ENCODE results near the gene DUS4L.
"Not testable (repeated sequence)": the region's sequence is repeated elsewhere in the genome, so short reads cannot be mapped to it uniquely, and the experiment has no call there.

The DUS4L gene, protein sequence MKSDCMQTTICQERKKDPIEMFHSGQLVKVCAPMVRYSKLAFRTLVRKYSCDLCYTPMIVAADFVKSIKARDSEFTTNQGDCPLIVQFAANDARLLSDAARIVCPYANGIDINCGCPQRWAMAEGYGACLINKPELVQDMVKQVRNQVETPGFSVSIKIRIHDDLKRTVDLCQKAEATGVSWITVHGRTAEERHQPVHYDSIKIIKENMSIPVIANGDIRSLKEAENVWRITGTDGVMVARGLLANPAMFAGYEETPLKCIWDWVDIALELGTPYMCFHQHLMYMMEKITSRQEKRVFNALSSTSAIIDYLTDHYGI

DNA sequence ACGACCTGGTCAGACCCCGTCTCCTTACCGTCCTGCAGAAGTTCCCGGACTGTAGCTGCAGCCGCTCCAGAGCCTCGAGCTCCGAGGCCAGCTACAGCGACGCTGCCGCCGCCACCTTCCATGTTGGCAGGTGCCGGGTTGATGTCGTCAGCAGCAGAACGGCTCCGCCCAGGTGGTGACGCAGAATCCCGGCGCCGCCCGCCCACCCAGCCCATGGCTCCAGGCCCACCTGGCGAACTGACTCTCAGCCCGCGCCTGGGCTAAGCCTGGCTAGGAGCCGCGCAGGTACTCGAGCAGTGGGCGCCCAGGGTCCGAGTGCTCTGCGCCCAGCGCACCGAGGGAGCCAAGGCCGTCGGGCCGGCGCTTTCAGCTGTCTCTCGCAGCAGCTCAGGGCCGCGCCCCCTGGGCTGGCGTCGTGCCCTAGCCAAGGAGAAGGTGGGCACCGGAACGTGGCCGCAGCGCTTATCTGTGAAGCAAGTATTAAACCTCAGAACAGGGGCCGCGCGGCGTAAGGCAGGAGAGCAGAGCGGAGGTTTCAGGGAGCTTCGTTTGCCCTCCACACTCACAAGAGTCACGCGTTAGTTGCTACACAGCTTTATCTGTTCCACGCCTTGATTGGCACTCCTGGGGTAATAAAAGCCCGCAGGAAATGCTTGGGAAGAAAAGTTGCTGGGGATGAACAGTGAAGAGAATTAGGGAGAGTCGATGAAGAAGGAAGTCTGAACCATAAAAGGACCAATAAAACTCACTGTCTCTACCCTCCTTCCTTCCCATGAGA, at the start of gene DUS4L, which contains the start of gene COG5:
Gene DUS4L, plus strand, starts transcription at position 197 of the 778 bp plus-strand sequence. CDS start 3,100 bp downstream, outside the sequence.
Gene COG5, minus strand, starts transcription at position 146 of the 778 bp plus-strand sequence. Its CDS starts 24 bp downstream, at position 122.
- DNase-seq (ENCODE audit: low read depth) = peak; percentile 71

DNA sequence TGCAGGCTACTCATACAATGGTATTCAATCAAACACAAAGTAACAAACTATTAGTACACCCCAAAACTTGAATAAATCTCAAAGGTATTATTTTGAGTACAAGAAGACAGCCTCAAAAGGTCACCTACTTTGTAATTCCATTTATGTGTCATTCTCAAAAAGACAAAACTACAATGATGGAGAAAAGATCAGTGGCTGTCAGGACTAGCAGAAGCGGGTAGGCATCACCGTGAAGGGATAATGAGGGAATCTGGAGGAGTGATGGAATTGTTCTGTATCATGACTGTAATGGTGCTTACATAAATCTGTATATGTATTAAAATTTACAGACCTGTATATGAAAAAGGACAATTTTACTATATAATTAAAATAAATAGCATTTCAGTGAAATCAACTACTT, 37.1 kb upstream of the DUS4L start:
- no peak for DNase-seq (ENCODE audit: low read depth)

DNA sequence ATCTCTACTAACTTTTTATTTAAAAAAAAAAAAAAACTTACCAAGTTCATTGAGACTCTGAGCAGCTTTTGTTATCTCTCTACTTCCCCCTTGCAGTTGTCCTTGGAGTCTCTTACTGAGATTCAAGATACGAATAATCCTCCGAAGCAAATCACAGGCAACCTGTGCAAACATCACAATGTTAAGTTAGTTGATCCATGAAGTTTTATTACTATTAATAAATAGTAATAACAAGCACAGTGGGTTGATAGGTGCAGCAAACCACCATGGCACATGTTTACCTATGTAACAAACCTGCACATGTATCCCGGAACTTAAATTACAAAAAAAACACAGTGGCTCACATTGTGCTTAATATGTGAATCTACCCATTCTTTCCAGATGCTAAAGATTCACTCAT, 36.6 kb upstream of the DUS4L start:
- DNase-seq (ENCODE audit: low read depth) = no peak

DNA sequence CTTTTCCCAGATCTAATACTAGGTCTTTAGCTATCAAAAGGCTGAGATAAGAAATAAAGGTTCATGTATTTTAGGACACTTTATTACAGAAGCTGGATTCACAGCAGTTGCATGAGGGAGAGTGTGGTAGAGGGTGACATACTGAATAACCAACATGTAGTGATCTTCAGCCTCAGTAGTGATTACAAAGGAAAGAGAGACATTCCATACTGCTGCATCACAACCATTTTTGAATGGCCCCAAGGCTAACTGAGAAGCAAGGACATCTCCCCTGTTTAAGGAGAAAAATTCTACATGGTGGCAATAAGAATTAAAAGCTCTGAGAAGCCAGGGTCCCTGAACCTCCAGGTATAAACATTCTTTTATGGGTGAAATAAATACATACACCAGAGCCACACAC, 35.3 kb upstream of the DUS4L start:
- DNase-seq (ENCODE audit: low read depth) = no peak

DNA sequence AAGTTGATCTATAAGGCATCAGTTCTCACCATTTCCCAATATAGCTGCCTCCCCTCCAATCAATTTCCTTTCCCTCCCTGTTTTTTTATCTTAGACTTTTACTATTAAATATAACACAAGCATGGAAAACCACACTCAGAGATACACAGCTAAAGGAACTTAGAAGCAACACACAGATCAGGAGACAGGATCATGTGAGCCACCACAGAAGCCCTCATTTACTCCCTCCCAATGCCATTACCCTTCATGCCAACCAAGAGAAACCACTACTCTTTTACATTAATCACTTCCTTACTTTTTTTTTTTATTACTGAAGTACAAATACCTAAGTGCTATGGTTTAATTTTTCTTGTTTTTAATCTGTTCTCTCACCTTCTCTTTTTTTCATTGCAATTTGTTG, 33.0 kb upstream of the DUS4L start:
- DNase-seq (ENCODE audit: low read depth) = no peak

DNA sequence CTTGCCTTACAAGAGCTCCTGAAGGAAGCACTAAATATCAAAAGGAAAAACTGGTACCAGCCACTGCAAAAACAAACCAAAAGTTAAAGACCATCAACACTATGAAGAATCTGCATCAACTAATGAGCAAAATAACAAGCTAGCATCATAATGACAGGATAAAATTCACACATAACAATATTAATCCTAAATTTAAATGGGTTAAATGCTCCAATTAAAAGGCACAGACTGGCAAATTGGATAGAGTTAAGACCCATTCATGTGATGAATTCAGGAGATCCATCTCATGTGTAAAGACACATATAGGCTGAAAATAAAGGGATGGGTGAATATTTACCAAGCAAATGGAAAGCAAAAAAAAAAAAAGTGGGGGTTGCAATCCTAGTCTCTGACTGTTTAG, 29.6 kb upstream of the DUS4L start:
- no peak for DNase-seq (ENCODE audit: low read depth)

DNA sequence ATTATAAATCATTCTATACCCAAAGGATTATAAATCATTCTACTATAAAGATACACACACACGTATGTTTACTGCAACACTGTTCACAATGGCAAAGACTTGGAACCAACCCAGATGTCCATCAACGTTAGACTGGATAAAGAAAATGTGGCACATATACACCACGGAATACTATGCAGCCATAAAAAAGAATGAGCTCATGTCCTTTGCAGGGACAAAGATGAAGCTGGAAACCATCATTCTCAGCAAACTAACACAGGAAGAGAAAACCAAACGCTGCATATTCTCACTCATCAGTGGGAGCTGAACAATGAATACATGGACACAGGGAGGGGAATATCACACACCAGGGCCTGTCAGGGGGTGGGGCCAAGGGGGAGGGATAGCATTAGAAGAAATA, 26.5 kb upstream of the DUS4L start:
- not testable (repeated sequence) for DNase-seq (ENCODE audit: low read depth)

DNA sequence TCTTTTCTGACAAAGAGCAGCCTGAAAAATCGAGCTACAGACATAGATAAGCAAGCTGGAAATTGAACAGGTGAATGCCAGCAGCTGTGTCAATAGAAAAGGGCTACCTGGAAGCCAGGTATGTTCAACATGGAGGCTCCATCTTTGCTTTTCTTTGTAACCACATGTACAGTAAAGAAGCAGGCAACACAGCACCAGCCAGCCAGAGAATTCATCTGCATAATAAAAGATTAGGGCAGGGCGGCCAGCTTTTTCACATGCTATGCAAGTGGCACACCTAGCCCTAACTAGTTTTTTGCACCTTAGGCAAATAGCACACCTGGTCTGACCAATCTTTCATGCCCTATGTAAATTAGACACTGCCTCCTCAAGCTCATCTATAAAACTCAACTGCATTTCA, 25.8 kb upstream of the DUS4L start:
- no peak for DNase-seq (ENCODE audit: low read depth)

DNA sequence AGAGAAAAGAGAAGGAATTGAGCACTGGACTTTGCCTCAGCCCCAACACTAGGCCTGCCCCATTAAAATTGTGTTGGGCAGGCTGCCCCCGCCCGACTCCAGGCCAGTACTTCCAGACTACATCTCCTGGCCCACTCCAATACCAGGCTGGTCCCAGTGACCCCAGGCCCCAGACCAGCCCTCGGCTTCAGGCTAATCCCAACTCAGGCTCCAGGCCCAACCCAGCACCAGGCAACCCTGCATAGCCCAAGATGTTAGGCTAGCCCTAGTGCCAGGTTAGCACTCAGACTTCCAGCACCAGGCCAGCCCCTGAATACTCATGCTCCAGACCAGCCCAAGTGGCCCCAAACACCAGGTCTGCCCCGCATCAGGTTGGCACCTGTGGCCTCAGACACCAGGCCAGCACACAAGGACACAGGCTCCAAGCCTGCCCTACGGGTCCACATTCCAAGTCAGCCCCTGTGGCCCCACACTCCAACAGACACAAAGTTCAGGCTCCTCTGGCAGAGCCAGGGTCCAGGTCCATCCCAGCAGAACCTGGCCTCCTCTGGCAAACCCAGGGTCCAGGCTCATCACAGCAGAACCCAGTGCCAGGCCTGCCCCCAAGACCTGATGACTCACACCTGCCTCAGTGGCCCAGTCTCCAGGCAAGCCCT, 20.3 kb upstream of the DUS4L start:
- no peak for DNase-seq (ENCODE audit: low read depth)

DNA sequence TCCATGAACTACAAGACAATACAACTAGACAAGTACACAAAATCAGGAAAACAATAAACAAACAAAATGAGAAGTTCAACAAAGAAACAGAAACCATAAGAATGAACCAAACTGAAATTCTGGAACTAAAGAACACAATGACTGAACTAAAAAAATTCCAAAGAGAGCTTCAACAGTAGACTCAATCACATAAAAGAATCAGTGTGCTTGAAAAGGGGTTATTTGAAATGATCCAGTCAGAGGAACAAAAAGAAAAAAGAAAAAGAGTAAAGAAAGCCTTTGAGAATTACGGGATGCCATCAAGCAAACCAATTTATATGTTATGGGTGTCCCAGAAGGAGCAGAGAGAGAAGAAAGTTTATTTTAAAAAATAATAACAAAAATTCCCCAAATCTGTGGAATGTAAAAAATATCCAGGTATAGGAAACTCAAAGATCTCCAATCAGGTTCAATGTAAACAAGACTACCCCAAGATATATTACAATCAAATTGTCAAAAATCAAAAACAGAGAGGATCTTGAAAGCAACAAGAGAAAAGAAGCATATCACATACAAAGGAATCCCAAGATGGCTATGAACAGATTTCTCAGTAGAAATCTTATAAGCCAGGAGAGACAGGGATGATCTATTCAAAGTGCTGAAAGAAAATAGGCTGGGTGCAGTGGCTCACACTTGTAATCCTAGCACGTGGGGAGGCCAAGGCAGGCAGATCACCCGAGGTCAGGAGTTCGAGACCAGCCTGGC, 18.8 kb upstream of the DUS4L start:
- DNase-seq (ENCODE audit: low read depth) = no peak

DNA sequence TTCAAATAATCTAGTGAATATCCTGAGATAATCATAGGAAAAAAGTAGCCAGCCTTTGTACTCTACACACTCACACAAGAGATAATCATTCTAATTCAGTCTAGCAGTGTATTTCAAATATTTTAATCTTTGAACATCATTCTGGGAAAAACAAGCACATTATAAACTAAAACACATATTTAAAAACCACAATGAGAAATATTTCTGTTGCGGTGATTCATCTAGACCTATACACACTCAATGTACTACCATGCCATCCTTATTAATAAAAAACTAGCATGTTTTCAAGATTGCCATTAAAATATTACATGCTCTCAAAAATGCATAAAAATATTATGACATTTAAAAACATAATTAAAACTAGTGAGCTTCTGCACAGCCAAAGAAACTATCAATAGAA, 11.8 kb upstream of the DUS4L start:
- no peak for DNase-seq (ENCODE audit: low read depth)

DNA sequence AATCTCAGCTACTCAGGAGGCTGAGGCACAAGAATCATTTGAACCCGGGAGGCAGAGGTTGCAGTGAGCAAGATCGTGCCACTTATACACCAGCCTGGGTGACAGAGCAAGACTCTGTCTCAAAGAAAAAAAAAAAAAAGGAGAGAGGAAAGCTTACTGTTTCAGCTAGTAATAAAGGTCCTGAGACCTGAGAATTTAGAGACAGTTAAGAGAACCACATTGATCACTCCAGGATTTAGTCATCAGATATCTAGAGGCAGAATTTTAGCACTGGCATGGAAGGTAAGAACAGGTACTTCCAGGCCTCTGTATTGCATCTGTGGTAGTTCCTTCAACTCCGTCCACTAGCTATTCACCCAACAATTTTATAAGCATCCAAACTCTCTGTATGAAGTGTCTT, 7.9 kb upstream of the DUS4L start:
- DNase-seq (ENCODE audit: low read depth) = no peak

DNA sequence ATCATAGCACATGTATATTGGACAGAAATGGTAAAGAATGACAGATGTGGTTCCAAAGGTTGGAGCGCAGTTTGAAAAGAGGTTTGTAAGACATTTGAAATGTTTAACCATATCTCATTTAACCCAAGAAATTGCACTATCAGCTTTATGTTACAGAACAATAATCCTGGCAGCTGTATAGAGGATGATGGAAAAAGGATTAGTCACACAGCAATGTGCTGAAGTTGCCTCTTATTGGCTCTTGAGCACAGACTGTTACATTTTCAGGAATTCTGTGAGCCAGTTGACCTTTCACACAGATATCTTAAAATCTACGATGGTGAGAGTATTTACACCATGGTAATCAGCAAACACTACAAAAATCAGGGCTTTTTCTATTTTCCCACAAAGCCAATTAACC, 3.9 kb upstream of the DUS4L start:
- DNase-seq (ENCODE audit: low read depth) = no peak

DNA sequence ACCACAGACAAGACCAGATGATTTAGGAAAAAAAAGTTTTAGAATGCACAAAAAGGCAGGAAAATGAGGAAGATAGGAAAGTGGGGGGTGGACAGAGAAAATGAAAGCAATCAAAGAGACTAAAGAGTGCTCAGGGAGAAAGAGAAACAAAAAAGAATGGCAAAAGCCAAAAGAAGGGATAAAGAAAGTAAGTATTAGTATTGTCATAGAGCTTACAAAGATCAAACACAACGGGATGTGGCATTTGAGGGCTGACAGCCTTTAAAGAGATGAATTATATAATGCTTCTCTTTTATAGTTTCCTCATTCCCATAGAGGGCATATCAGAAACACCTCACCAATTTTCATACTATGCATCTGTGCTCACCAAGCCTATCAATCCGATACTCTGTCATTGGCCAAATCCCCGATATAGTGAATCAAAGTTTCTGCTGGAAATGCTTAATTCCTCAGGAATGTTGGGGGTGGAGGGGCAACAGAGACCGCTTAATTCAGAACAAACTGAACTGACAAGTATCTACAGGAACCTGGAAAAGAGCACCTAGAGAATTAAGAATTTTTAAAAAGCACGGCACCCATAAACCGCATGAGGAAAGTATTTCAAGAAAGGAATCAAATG, 2.8 kb upstream of the DUS4L start:
- DNase-seq (ENCODE audit: low read depth) = no peak

DNA sequence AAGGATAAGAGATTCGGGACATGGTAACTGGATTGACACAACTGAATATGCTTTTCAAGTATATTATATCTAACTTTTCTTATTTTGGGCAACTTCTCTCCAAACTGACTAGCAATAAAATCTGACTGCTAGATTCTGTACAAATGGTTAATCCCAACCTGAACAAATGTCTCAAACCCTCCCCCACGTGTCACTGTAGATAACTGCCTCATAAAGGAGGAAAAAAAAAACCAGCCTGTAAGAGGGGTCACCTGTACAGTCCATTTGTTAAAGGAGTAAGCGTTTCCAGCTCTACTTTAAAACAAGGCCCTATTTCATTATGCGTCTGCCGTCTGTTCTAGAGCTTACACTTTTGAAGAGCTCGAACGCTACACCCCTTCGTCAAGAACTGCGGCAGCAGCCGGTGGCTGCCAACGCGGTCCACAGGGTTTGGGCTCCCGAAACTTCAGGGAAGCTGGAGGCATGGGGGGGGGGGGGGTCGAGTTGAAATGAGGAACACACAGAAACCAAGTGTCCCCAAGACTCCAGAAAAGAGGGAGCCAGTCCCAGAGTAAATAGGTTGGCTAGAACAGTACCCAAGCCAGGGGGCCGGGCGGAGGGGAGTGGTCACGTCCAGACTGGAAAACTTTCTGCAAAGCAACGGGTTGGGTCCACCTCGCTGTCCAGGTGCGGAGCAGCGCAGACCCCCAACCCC, 543 bp upstream of the DUS4L start:
- DNase-seq (ENCODE audit: low read depth) = no peak

DNA sequence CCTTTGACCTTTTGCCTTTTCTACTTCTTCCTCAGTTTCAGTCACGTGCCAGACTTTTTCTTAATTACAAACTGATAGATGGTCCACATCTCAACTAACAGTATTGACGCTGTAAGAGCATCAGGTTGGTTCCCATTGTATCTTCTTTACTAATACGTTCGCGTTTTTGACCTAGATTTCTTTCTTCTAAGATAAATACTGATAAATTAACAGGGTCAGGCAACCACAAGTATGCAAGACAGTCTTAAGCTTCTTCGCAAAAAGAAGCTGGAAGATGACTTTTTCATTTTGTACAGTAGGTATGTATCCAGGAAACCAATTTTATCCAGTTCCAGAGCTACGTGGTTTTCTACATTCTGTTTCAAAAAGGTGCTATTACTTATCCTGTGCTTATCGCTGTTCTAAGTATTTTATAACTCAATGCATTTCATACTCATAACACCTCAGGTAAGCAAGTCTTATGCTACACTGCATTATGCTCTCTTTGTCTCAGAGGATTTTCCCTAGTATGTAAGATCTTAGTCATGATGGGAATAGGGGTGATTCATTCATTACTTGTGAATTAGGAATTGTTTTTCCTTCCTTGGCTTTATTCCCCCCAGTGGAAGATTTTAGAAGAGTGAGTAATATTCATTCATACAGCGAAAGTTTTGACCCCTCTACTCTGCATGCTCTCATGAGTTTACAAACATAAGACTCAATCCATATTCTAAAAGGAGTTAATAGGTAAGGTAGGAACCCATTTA, 955 bp downstream of the DUS4L start:
- DNase-seq (ENCODE audit: low read depth) = no peak

DNA sequence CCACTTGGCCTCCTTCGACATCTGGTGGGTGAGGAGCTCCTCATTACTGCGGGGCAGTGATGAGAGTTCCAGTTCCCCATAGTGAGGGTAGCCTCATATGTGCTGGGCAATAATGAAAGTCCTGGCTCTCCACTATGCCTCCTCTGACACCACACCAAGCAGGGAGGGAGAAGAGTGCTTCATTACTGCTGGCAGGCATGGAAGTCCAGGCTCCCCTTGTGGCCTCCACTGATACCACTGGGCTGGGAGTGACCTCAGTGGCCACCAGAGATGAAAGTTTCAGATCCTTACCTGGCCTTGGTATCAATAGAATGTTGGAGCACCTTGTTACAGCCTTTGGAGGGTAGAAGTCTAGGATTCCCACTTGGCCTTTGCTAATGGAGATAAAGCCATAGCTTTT, 6.5 kb downstream of the DUS4L start:
- DNase-seq (ENCODE audit: low read depth) = no peak

DNA sequence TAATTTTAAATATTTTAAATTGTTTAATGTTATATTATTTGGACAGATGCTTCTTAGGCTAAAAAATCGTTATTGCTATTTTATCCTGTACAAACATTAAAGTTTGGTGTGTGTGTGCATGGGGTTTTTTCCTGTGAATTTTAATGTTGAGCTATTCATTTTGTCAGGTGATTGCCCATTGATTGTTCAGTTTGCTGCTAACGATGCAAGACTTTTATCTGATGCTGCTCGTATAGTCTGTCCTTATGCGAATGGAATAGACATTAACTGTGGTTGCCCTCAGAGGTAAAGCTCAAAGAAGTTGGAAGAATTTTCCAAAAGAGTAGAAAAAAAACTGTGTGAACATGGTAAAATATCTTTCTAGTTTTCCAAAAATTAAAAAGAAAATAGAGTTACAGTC, 9.8 kb downstream of the DUS4L start:
- DNase-seq (ENCODE audit: low read depth) = no peak

DNA sequence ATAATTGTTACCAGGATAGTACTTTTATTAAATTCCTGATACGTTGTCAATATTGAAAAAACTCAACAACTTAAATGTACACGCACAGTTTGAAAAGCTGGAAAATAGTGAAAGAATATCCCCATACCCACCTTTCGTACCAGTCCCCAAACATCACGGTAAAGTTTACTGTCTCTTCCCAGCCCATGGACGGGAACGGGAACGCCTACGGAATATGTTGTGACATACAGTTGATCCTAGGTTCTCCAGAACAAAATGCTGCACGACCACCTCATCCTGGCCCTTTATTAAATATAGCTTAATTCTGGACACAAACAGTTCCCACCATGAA, 15.7 kb downstream of the DUS4L start:
- DNase-seq (ENCODE audit: low read depth) = no peak

DNA sequence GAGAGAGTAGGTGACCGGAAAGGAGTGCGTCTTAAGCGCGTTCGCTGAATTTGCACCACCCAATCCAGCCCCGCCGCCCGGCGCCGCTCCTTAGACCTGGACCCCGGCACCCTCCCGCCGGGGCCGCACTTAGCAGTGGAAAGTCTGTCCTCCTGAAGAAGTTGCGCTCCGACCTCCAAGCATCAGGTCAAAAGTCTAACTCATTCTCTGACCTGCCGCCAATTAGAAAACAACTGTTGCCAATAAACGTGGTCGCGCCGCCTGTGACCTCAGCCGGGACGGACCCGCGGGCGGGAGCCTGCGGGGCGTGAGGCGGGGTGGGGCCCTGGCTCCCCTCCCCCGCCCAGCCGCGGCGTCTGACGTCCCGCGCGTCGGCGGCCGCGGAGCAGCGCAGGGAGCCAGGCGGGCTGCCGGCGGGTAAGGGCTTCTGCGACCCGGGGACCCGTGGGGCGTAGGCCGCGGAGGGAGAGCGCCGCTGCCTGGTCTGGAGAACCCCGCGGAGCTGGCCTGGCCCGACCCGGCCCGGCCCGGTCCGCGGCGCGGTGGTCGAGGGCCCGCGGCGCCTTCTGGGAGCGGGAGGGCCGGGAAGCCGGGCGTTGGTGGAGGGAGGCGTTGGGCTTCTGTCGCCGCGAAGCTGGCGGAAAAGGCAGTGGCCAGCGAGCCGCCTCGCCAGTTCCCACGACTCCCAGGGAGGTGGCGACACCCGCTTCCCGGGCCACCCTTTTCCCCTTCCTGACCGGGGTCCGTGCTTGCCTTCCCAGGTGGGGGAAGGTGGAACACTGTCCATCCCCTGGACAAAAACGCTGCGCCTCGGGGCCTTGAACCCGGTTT, 16.3 kb downstream of the DUS4L start, which contains the start of gene BCAP29:
Gene BCAP29, plus strand, starts transcription at position 362 of the 831 bp plus-strand sequence. CDS start 527 bp downstream, outside the sequence.
- peak; percentile 55 for DNase-seq (ENCODE audit: low read depth)
